ENCODE measurements around the gene FRY.

Gene FRY

DNA sequence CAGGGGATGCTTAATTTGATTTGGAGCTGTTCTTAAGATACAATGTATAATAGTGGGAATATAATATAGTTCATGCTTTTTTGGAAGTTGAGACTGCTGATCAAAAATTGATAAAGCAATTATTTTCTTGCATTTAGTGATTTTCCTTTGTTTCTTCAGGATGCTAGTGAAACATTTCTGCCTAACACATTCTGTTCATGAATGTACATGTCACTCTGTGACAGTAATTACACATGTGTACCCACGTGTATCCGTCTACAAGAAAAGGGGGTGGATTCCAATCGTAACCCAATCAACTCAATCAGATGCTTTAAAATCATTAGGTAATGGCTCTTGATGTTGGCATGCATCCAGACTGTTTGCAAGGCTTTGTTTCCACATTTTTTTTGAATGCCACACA is 5.0 kb upstream of the FRY start:
- no peaks in the 10 kb centered on the region for H3K36me3 Mint-ChIP-seq
- H3K9me3 Mint-ChIP-seq (ENCODE audit: low read depth), result no peaks in the 10 kb centered on the region
- H3K4me1 Mint-ChIP-seq (ENCODE audit: low read depth), result peaks cover 7% of the 10 kb centered on the region
- no peak overlapping the region for H3K27ac Mint-ChIP-seq
- peaks cover 9% of the 10 kb centered on the region for H3K27me3 Mint-ChIP-seq
- H3K4me3 Mint-ChIP-seq, result no peak overlapping the region

DNA sequence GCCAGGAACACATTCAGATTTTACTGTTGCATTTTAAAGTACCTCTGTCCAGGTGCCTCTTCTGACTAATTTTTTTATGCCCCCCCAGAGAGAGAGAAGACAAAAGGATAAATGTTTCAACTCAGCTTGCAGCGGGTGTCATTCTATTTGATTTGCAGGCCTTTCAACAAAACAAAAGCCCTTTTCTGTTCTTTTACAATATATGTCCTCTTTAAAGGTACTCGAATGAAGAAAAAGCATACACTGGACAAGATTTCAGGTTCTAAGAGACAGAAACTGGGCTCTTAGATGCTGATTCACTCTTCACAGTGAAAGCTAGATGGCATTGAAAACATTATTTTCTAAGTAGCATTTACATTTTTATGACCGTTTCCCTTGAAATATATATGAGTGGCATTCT is 2.9 kb upstream of the FRY start:
- H3K36me3 Mint-ChIP-seq, result no peaks in the 10 kb centered on the region
- H3K27me3 Mint-ChIP-seq, result peaks cover 13% of the 10 kb centered on the region
- no peak overlapping the region for H3K4me3 Mint-ChIP-seq
- H3K27ac Mint-ChIP-seq, result no peak overlapping the region
- H3K4me1 Mint-ChIP-seq (ENCODE audit: low read depth), result peaks cover 12% of the 10 kb centered on the region
- no peaks in the 10 kb centered on the region for H3K9me3 Mint-ChIP-seq (ENCODE audit: low read depth)

DNA sequence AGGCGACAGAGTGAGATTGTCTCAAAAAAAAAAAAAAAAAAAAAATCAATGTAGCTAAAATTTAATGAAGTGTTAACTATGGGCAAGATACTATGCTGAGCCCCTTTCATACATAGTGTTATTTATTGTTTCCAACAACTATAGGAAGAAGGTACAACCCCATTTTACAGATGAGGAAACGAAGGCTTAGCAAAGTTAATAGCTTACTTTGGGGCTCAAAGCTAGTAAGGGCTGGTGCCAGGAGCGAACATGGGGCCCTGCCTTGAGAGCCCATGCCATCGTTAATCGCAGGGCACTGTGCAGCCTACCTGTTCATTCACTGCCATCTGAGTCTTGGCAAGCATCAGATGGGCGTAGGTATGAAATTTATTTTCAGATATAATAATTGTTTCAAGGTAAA is 1.9 kb upstream of the FRY start:
- H3K9me3 Mint-ChIP-seq (ENCODE audit: low read depth), result no peaks in the 10 kb centered on the region
- H3K4me1 Mint-ChIP-seq (ENCODE audit: low read depth), result peaks cover 12% of the 10 kb centered on the region
- H3K27me3 Mint-ChIP-seq, result peaks cover 17% of the 10 kb centered on the region
- H3K36me3 Mint-ChIP-seq, result no peaks in the 10 kb centered on the region
- no peak overlapping the region for H3K27ac Mint-ChIP-seq
- no peak overlapping the region for H3K4me3 Mint-ChIP-seq

DNA sequence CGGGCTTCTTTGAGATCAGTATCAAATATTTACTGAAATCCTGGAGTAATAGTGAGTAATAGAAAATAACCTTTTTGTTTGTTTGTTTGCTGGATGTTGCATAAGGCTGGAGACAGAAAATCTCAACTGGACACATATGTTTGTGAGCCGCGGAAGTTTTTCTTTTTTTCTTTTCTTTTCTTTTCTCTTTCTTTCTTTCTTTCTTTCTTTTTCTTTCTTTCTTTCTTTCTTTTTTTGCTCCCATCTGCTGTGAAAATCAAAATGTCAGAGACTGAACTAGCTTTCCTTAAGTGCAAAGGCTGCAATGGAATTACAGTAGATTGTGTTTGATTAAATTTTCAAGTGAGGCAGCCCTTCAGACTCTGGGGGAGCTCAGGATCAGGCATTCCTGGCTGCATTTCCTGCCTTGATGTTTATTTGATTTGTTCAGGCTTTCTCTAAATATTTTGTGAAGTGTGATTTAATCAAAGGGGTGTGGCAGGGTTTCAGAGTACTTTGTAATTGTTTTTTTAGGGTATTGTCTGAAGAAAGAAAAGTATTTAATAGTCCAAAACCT is 319 bp downstream of the FRY start:
- H3K36me3 Mint-ChIP-seq, result no peaks in the 10 kb centered on the region
- H3K4me1 Mint-ChIP-seq (ENCODE audit: low read depth), result peaks cover 12% of the 10 kb centered on the region
- peaks cover 20% of the 10 kb centered on the region for H3K27me3 Mint-ChIP-seq
- H3K27ac Mint-ChIP-seq, result no peak overlapping the region
- no peaks in the 10 kb centered on the region for H3K9me3 Mint-ChIP-seq (ENCODE audit: low read depth)
- H3K4me3 Mint-ChIP-seq, result peak overlapping the region; percentile 92

DNA sequence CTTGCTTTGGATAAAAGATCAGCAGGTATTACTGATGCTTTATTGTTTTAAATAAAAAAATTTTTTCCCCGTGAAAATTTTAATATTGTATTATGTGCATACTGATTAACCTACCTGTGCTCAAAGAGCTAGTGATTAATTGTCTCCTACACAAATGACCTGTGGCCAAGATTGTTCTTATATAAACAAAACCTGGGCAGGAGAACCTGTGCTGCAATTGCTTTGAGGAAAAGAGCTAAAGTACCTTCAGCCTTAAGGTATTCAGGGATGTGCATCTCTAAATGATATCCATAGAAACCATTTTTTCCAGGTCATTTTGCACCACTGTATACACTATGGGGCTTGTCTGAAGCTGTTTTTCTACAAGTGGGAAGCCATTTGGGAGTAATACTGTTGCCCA is 1.2 kb downstream of the FRY start:
- Mint-ChIP-seq H3K27ac (no peak overlapping the region), H3K36me3 (no peaks in the 10 kb centered on the region), H3K4me1 (ENCODE audit: low read depth) (peaks cover 12% of the 10 kb centered on the region), H3K9me3 (ENCODE audit: low read depth) (no peaks in the 10 kb centered on the region), H3K27me3 (peaks cover 19% of the 10 kb centered on the region), H3K4me3 (no peak overlapping the region)

DNA sequence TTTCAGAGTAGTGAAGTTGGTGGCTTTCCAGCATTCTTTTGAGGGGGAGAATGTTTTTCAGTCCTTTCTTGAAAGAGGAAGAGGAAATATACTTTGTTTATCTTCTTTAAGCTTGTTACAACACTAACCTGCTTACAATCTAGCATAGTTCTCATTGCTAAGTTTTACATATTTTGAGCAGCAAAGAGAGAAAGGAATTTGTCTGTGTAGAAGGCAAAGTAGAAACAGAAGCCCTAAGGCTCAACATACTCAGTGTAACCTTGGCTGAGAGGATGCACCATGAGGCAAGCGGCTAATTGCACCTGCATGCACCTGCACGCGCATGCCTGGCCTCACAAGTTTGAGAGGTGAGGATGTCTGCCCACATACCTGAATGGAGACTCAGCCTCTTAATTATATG is 2.2 kb downstream of the FRY start:
- Mint-ChIP-seq H3K36me3 (no peaks in the 10 kb centered on the region), H3K4me3 (no peak overlapping the region), H3K9me3 (ENCODE audit: low read depth) (no peaks in the 10 kb centered on the region), H3K4me1 (ENCODE audit: low read depth) (peaks cover 12% of the 10 kb centered on the region), H3K27ac (no peak overlapping the region), H3K27me3 (peaks cover 16% of the 10 kb centered on the region)

DNA sequence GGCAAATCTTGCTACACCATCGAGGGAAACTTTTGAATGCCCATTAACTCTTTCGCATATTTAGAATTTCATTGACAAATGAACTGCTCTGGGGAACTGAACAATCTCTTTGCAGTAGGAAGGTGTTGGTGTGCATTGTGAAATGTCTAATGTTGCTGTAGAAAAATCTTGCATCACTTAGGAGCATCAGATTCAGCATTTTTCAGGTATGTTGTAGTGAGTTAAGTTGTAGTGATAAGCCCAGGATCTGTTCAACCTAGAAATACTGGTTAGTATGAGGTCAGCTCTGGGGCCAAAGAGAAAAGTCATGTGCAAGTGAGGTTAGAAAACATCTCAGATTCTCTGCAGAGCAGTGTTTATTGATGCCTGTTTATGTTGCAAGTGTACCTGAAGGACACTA is 4.1 kb downstream of the FRY start:
- peaks cover 9% of the 10 kb centered on the region for H3K4me1 Mint-ChIP-seq (ENCODE audit: low read depth)
- H3K27me3 Mint-ChIP-seq, result peaks cover 12% of the 10 kb centered on the region
- H3K4me3 Mint-ChIP-seq, result no peak overlapping the region
- no peaks in the 10 kb centered on the region for H3K36me3 Mint-ChIP-seq
- no peak overlapping the region for H3K27ac Mint-ChIP-seq
- H3K9me3 Mint-ChIP-seq (ENCODE audit: low read depth), result no peaks in the 10 kb centered on the region

DNA sequence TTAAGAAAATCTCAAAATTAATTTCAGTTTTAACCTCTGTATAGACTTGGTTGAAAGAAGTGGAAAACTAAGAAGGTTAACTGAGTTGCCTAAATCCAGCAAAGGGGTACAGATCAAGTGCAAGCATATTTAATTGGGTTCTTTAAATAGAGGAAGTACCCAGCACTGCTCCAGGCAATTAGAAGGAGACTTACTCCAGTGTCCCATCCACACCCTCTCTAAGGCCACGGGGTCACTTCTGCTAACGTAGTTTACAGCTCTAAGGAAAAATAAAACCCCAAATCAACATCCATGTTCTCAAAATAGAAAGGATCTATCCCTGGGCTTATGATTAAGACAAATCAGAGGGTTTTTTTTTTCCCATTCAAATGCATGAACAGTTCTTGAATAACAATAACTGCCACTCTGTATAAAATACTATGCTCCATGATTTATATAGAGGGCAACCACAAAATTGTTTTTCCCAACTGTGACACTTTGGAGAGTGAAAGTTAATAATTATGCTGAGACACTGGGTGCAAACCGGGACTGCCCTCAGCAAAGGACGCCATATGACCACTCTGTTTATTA is 4.6 kb downstream of the FRY start:
- H3K4me1 Mint-ChIP-seq (ENCODE audit: low read depth), result peaks cover 6% of the 10 kb centered on the region
- no peaks in the 10 kb centered on the region for H3K36me3 Mint-ChIP-seq
- H3K27ac Mint-ChIP-seq, result no peak overlapping the region
- no peak overlapping the region for H3K4me3 Mint-ChIP-seq
- no peaks in the 10 kb centered on the region for H3K9me3 Mint-ChIP-seq (ENCODE audit: low read depth)
- peaks cover 12% of the 10 kb centered on the region for H3K27me3 Mint-ChIP-seq

DNA sequence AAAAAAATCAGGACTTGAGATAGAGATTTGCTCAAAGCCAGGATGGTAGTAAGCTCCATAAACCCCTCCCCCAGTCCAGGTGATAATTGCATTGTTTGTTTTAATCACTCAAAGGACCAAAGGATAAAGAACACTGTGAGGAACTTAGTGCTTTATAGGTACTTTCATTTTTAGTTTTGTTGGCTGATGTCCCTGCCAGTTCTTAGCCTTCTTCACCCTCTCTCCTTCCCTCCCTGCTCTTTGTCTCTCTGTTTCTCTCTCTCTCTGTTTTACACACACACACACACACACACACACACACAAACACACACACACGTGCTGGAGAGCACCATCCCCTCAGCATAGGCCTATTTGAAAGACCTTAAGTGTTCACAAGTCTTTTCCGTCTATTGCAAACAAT is 5.2 kb downstream of the FRY start:
- Mint-ChIP-seq H3K27me3 (peaks cover 12% of the 10 kb centered on the region), H3K4me3 (no peak overlapping the region), H3K27ac (no peak overlapping the region), H3K4me1 (ENCODE audit: low read depth) (peaks cover 3% of the 10 kb centered on the region), H3K36me3 (no peaks in the 10 kb centered on the region), H3K9me3 (ENCODE audit: low read depth) (no peaks in the 10 kb centered on the region)

DNA sequence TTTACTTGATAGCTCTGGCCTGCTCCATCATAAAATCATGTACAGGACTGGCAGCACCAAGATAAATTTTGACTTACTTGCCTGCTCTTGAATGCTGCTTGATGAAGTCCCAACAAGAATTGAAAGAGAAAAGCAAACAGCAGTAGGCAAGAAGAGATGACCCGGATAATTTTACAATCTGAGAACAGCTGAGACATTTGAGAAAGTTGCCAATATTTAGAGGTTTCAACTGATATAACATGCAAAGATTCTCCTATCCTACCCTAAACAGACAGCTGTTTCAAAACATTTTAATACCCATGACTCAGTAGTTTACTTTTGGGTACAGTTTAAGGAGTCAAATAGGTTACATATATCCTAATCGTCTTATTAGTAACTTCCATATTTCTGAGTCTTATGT is 5.9 kb downstream of the FRY start:
- Mint-ChIP-seq H3K27me3 (peaks cover 9% of the 10 kb centered on the region), H3K4me3 (no peak overlapping the region), H3K9me3 (ENCODE audit: low read depth) (no peaks in the 10 kb centered on the region), H3K27ac (no peak overlapping the region), H3K36me3 (no peaks in the 10 kb centered on the region), H3K4me1 (ENCODE audit: low read depth) (no peaks in the 10 kb centered on the region)

DNA sequence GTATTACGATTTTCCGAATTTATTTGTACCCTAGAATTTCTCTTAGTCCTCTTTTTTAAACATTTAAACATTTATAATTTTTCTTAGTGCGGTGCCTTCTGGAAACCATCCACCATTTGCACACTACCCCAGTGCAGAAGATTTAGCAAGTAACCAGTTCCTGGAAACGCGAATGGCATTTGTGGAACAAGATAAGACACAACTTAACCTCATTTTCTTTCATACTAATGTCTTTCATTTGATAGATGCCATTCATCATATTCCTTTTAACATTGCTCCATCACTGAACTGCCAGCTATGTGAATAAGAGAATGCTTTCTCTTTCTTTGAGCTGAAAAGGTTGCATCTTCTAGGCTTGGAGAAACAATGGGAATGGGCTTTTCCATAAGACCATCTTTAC is 6.8 kb downstream of the FRY start:
- Mint-ChIP-seq H3K4me1 (ENCODE audit: low read depth) (no peaks in the 10 kb centered on the region), H3K27ac (no peak overlapping the region), H3K4me3 (no peak overlapping the region), H3K27me3 (peaks cover 8% of the 10 kb centered on the region), H3K9me3 (ENCODE audit: low read depth) (no peaks in the 10 kb centered on the region), H3K36me3 (no peaks in the 10 kb centered on the region)

DNA sequence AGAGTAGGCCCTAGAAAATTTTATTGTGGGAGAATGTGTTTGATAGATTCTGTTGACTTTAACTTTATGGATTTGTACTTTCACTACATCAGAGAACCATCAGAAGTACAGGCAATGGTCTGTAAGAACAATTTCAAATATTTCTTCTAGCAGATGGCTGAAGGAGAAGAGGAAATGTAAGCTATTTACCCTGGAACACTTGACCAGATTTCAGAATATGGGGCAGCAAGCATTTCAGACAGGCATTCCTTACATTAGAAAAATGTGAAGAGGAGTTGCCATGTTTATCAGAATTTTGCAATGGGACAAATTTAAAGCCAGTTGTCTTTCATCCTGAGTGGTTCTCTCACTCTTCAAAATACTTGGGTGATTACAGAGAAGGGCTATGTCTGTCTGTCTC is 7.5 kb downstream of the FRY start:
- H3K36me3 Mint-ChIP-seq, result no peaks in the 10 kb centered on the region
- H3K4me1 Mint-ChIP-seq (ENCODE audit: low read depth), result no peaks in the 10 kb centered on the region
- no peaks in the 10 kb centered on the region for H3K9me3 Mint-ChIP-seq (ENCODE audit: low read depth)
- H3K27ac Mint-ChIP-seq, result no peak overlapping the region
- H3K4me3 Mint-ChIP-seq, result no peak overlapping the region
- H3K27me3 Mint-ChIP-seq, result peaks cover 8% of the 10 kb centered on the region

DNA sequence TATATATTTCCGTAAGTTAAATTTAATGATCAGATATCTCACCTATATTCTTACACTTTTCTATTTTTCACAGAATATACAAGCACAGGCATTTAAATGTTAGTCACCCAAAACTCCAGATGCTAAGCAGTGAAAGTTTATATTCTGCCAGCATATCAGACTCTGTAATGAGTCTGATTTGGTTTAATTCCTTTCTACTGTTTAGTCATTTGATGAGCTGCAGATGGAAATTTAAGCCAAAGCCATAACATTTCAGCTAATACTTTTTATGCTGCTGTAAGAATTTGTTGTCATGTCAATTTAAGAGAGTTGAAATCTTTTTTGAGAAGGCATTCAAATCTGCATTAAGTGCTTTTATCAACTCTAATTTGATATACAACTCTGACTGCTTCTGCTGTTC is 8.0 kb downstream of the FRY start:
- H3K4me3 Mint-ChIP-seq, result no peak overlapping the region
- H3K27ac Mint-ChIP-seq, result no peak overlapping the region
- H3K9me3 Mint-ChIP-seq (ENCODE audit: low read depth), result no peaks in the 10 kb centered on the region
- no peaks in the 10 kb centered on the region for H3K36me3 Mint-ChIP-seq
- H3K4me1 Mint-ChIP-seq (ENCODE audit: low read depth), result no peaks in the 10 kb centered on the region
- peaks cover 5% of the 10 kb centered on the region for H3K27me3 Mint-ChIP-seq

DNA sequence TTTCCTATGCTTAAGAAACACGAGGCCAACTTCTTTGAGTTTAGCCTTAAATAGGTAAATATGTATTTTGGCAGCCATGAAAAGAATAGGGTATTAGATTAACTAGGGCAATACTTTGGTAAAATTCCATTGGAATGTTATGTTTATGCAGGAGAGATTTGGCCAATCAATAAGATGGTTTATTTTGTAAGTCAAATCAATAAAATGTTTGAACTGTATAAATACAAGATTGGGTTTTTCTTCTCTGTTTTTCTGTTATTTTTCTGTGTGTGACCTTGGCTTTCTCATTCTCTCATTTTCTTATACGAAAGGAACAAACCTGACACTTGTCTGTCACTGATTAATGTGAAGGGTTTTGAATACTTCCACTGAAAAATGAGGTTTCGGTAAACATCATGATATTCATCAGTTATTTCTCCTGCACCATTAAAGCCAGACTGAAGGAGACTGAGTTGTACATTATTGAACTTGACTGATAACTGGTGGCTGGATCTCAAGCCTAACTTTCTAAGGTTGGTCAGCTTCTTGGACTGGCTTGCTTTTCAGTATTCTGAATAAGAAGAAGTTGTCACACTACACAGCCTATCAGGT is 8.6 kb downstream of the FRY start:
- Mint-ChIP-seq H3K4me1 (ENCODE audit: low read depth) (no peaks in the 10 kb centered on the region), H3K27ac (no peak overlapping the region), H3K27me3 (peaks cover 1% of the 10 kb centered on the region), H3K4me3 (no peak overlapping the region), H3K9me3 (ENCODE audit: low read depth) (no peaks in the 10 kb centered on the region), H3K36me3 (no peaks in the 10 kb centered on the region)

DNA sequence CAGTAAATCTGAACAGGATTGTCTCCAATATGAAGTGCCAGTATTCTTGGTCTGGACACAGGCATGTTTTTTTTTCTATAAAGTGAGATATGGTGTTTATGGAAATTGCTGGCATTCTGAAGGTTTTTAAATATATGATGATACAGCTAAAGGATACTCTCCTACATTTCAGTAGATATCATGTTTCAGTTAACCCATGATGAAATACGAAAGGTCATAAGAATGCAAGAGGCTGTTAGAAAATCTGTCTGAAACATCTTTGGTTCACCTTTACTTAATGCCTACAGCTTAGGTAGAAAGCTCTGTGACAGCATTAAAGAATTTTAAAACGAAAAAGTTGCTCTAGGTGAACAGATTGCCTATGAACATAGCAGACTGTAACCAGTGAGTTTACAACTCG is 9.1 kb downstream of the FRY start:
- no peaks in the 10 kb centered on the region for H3K36me3 Mint-ChIP-seq
- H3K4me1 Mint-ChIP-seq (ENCODE audit: low read depth), result no peaks in the 10 kb centered on the region
- H3K27ac Mint-ChIP-seq, result no peak overlapping the region
- H3K9me3 Mint-ChIP-seq (ENCODE audit: low read depth), result no peaks in the 10 kb centered on the region
- H3K4me3 Mint-ChIP-seq, result no peak overlapping the region
- H3K27me3 Mint-ChIP-seq, result peaks cover 1% of the 10 kb centered on the region

DNA sequence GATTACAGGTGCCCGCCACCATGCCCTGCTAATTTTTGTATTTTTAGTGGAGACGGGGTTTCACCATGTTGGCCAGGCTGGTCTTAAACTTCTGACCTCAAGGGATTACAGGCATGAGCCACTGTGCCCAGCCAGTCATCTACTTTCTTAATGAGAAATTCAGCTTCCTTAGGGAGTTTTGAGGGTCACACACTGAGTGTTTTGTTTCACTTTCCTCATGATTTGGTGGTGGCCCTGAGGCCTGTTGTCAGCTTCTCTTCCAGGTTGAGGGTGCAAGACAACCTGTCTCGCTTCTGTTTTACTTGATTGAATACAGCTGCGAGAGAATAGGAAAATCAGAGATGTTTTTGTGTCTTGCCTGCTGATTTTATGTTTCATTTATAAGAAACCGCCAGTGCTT is 9.9 kb downstream of the FRY start:
- no peak overlapping the region for H3K27ac Mint-ChIP-seq
- peaks cover 1% of the 10 kb centered on the region for H3K27me3 Mint-ChIP-seq
- no peaks in the 10 kb centered on the region for H3K9me3 Mint-ChIP-seq (ENCODE audit: low read depth)
- no peak overlapping the region for H3K4me3 Mint-ChIP-seq
- H3K4me1 Mint-ChIP-seq (ENCODE audit: low read depth), result peaks cover 5% of the 10 kb centered on the region
- no peaks in the 10 kb centered on the region for H3K36me3 Mint-ChIP-seq

All from activated naive CD8-positive, alpha-beta T cell (primary cell).